SJSA1 (cell line): ENCODE results near the gene SBF1. TPM values are rescaled to one million over a fixed set of nuclear protein-coding genes. Genes with fewer than 3 reads are reported as not detected.
"Not testable (repeated sequence)": the region's sequence is repeated elsewhere in the genome, so short reads cannot be mapped to it uniquely, and the experiment has no call there.

Experiments
- DNase-seq, 2 experiments: peaks; one replicate each; pipeline ENCODE4 v3.0.0-alpha.2; 2015 to 2020; ENCODE audit warnings: low spot score in 2 of 2, low read depth in 1 of 2
- H3K27ac ChIP-seq: fragments of 250-450 bp; sonication (Bioruptor Pico); 2 replicates; pipeline ENCODE4 v1.5.1; 2020; ENCODE audit warnings: mild to moderate bottlenecking, moderate library complexity
- H3K27me3 ChIP-seq: fragments of 250-450 bp; sonication (Bioruptor Pico); replicated peaks from 2 replicates; pipeline ENCODE4 v1.5.1; 2020; ENCODE audit warnings: mild to moderate bottlenecking, moderate library complexity
- H3K36me3 ChIP-seq: fragments of 250-450 bp; sonication (Bioruptor Pico); 2 replicates; pipeline ENCODE4 v1.5.1; 2020; ENCODE audit warnings: mild to moderate bottlenecking
- H3K4me1 ChIP-seq: fragments of 250-450 bp; sonication (Bioruptor Pico); replicated peaks from 2 replicates; pipeline ENCODE4 v1.6.1; 2021; ENCODE audit warnings: mild to moderate bottlenecking
- H3K4me3 ChIP-seq: fragments of 250-450 bp; sonication (Bioruptor Pico); 2 replicates; pipeline ENCODE4 v1.5.1; 2020; ENCODE audit warnings: mild to moderate bottlenecking
- H3K9me3 ChIP-seq: fragments of 250-450 bp; sonication (Bioruptor Pico); replicated peaks from 2 replicates; pipeline ENCODE4 v1.5.1; 2020; ENCODE audit warnings: mild to moderate bottlenecking
- total RNA-seq: library from RNA; depleted of rRNA; stranded (reverse); fragments of >200 nt; shearing (Covaris generic); gene quantifications from 2 replicates; pipeline ENCODE4 v1.2.3, GENCODE V29; 2014; rRNA removed

Gene SBF1
- total RNA-seq, 1 experiment from 2014 or later, result 87.9 TPM

DNA sequence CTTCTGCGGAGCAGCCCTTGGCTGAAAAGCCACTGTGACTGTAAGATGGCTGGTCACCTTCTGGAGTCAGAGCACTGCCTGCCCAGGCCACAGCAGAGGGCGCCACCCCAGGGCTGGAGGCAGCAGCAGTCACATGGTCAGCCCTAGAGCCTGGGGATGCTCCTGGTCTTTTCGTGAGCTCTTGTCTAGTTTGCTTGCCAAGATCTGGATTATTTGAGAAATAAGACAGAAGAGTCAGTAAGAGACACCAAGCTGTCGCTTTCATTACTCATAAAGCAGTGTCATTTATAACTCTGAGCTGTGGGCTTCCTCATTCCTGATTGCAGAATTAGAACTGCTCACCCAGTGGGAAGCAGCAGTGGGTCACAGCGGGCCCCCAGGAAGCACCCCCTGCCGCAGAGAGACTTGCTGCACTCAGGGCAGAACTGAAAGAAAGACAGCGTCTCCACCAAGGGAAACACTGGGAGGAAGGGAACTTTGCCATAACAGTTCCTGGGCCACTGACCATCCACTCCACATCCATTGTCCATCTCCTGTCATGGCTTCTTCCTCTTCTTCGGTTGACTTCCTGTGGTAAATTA lies 75.0 kb downstream of the SBF1 start:
- Histone ChIP-seq H3K4me1 (no peaks in the 10 kb centered on the region), H3K27me3 (no peaks in the 10 kb centered on the region), H3K4me3 (no peak overlapping the region), H3K36me3 (peaks cover 16% of the 10 kb centered on the region), H3K27ac (no peak overlapping the region), H3K9me3 (no peaks in the 10 kb centered on the region)
- DNase-seq, result no peak

DNA sequence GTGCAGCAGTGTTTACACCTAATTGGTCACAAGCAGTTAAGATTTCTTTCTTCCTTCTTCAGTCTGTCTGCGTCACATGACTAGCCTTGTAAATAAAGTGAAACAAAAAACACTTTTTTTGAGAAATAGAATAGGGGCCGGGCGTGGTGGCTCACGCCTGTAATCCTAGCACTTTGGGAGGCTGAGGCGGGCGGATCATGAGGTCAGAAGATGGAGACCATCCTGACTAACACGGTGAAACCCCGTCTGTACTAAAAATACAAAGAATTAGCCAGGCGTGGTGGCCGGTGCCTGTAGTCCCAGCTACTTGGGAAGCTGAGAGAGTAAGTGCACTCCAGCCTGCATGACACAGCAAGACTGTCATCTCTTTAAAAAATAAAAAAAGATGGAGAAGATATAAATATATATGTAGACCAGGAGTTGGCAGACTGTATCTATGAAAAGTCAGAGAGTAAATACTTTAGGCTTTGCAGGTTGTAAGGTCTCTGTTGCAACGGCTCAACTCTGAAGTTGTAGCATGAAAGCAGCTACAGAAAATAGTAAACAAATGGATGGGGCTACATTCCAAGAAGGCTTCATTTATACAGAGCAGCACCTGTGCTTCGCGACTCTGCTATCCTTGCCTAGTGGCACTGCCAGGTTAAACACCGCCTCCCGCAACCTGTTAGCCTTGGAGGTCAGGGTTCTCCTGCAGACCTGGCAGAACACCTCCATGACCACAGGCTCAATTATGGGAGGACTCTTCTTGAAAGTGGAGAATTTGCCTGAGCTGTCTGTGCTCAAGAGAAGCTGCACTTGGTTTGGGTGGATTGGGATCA lies 75.8 kb downstream of the SBF1 start:
- no peaks in the 10 kb centered on the region for H3K9me3 ChIP-seq
- peaks cover 15% of the 10 kb centered on the region for H3K36me3 ChIP-seq
- no peaks in the 10 kb centered on the region for H3K4me1 ChIP-seq
- no peak overlapping the region for H3K27ac ChIP-seq
- no peaks in the 10 kb centered on the region for H3K27me3 ChIP-seq
- no peak for DNase-seq
- H3K4me3 ChIP-seq, result no peak overlapping the region

DNA sequence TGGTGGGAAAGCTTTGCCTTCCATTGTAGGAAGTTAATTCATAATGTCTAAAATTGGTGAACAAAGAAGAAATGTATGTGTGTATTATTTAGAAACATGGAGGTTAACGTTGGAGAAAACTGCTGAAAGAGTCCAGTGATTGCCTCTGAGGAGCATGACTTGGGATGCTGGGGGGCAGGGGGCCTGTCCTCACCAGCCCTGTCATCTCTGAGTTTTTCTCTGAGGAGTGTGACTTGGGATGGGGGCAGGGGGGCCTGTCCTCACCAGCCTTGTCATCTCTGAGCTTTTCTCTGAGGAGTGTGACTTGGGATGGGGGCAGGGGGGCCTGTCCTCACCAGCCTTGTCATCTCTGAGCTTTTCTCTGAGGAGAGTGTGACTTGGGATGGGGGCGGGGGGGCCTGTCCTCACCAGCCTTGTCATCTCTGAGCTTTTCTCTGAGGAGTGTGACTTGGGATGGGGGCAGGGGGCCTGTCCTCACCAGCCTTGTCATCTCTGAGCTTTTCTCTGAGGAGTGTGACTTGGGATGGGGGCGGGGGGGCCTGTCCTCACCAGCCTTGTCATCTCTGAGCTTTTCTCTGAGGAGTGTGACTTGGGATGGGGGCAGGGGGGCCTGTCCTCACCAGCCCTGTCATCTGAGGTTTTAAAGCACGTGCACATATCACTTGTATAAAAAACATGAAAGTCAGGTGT lies 77.3 kb downstream of the SBF1 start:
- H3K4me3 ChIP-seq, H3K4me1 ChIP-seq, H3K9me3 ChIP-seq, H3K27me3 ChIP-seq, DNase-seq, H3K27ac ChIP-seq: not testable (repeated sequence)
- H3K36me3 ChIP-seq, result peaks cover 21% of the 10 kb centered on the region

DNA sequence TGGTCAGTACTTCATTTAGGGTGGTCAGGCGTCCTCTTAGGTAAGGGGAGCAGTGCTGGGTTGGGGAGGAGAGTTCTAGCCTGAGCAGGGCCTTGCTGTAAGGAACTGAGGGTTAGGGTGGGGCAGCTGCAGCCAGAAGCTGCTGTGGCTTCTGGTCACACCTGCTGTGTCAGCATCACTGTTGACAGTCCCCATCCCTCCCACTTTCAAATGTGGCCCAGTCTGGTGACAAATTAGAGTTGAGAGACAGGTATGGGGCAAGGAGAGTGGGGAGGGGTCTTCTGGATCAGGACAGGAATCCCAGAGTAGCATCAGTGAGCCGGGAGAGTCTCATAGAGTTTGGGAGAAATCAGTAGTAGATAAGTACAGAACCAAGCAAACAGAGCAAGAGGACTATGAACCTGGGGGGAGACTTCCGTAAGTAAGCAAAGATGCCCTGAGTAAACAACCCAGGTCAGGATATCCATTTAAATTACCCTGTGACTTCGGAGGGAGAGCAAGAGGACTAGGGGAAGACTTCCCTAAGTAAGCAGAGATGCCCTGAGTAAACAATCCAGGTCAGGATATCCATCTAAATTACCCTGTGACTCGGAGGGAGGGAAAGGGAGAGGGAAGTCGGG lies 78.0 kb downstream of the SBF1 start:
- Histone ChIP-seq H3K4me1 (no peaks in the 10 kb centered on the region), H3K4me3 (no peak overlapping the region), H3K9me3 (no peaks in the 10 kb centered on the region), H3K27ac (no peak overlapping the region), H3K36me3 (peaks cover 21% of the 10 kb centered on the region), H3K27me3 (no peaks in the 10 kb centered on the region)
- no peak for DNase-seq

Other genes starting within 250 kb of the SBF1 start
- gene TUBGCP6, start 230.0 kb downstream of the SBF1 start, total RNA-seq, result 17.4 and 25.0 TPM in 2 replicates
- 15.4 and 30.4 TPM in 2 replicates for gene HDAC10, start 223.8 kb downstream of the SBF1 start, total RNA-seq
- 1.9 and 4.8 TPM in 2 replicates for gene MAPK12, start 213.4 kb downstream of the SBF1 start, total RNA-seq
- gene MAPK11, start 204.7 kb downstream of the SBF1 start, total RNA-seq, result 1.3 and 2.2 TPM in 2 replicates
- 45.9 and 61.7 TPM in 2 replicates for gene PLXNB2, start 167.4 kb downstream of the SBF1 start, total RNA-seq
- 0.06 and 0.47 TPM in 2 replicates for gene DENND6B, start 148.0 kb downstream of the SBF1 start, total RNA-seq
- gene PPP6R2, start 131.7 kb downstream of the SBF1 start, total RNA-seq, result 62.1 and 69.7 TPM in 2 replicates
- gene ADM2, start 6.5 kb upstream of the SBF1 start, total RNA-seq, result 0.05 TPM in 1 of 2 replicates, not detected in the other
- gene MIOX, start 11.8 kb upstream of the SBF1 start, total RNA-seq, result not detected in 2 replicates
- 34.7 and 53.5 TPM in 2 replicates for gene LMF2, start 32.7 kb upstream of the SBF1 start, total RNA-seq
- gene NCAPH2, start 33.2 kb upstream of the SBF1 start, total RNA-seq, result 106 and 113 TPM in 2 replicates
- gene SCO2, start 50.6 kb upstream of the SBF1 start, total RNA-seq, result 2.0 and 6.3 TPM in 2 replicates
- gene TYMP, start 55.0 kb upstream of the SBF1 start, total RNA-seq, result 3.2 and 12.6 TPM in 2 replicates
- 0.11 and 0.66 TPM in 2 replicates for gene KLHDC7B, start 70.9 kb upstream of the SBF1 start, total RNA-seq
- not detected in 2 replicates for gene SYCE3, start 87.9 kb upstream of the SBF1 start, total RNA-seq
- 1.7 and 2.5 TPM in 2 replicates for gene CPT1B, start 103.4 kb upstream of the SBF1 start, total RNA-seq
- 26.5 and 47.8 TPM in 2 replicates for gene CHKB, start 107.8 kb upstream of the SBF1 start, total RNA-seq
- 0.03 TPM in 1 of 2 replicates, not detected in the other for gene MAPK8IP2, start 125.8 kb upstream of the SBF1 start, total RNA-seq
- gene ARSA, start 153.1 kb upstream of the SBF1 start, total RNA-seq, result 20.2 and 22.7 TPM in 2 replicates
- gene SHANK3, start 197.8 kb upstream of the SBF1 start, total RNA-seq, result 0.22 and 0.53 TPM in 2 replicates